Brain pericyte (primary cell): Measurements from ENCODE around the gene TMEM130.

Experiments used
- DNase-seq: peaks from one replicate; pipeline ENCODE4 v3.0.0-alpha.2; 2012; ENCODE audit warnings: low read depth, low spot score

The TMEM130 gene

GRCh38 chr7:98808751-98809460 is 60.9 kb downstream of the TMEM130 start:
- no peak for DNase-seq

GRCh38 chr7:98807068-98808048 is 62.5 kb downstream of the TMEM130 start:
- no peak for DNase-seq

- DNase-seq: no peak
Observed at GRCh38 chr7:98805956-98806838, 63.6 kb downstream of the TMEM130 start.

- DNase-seq: no peak
Observed at GRCh38 chr7:98802781-98803110, 67.1 kb downstream of the TMEM130 start.

GRCh38 chr7:98802088-98802780 is 67.6 kb downstream of the TMEM130 start:
- DNase-seq: no peak

GRCh38 chr7:98800996-98801395 is 68.8 kb downstream of the TMEM130 start:
- DNase-seq: no peak

- DNase-seq: no peak
Observed at GRCh38 chr7:98797150-98797549, 72.7 kb downstream of the TMEM130 start.
